GM19328 (cell line): ENCODE measurements around the gene ERI3.

Source experiments
- ATAC-seq: cut with Tn5 transposase; IDR thresholded peaks from one replicate; pipeline ENCODE4 v1.9.1; 2021; ENCODE audit warnings: mild to moderate bottlenecking, moderate library complexity; ENCODE audit not compliant: unreplicated experiment

ERI3 gene

DNA sequence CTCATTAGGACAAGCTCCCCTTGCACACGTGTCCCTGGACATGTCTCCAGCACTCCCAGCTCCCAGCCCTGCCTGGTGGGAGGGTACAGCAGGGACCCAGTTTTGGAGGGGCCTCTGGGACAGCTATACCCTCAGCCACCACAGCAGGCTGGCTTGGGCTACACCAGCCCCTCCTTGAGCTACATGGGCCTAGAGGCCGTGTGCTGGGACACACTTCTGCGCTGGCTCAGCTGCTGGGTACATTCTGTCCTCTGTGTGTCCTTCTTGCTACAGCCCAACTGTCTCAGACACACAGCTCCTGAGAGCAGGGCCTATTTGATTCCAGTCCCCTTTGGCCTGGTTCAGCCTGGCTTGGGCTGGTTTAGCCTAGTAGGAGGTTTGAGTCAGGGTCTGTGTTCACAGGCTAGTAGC, 115.1 kb downstream of the ERI3 start:
- ATAC-seq = no peak

DNA sequence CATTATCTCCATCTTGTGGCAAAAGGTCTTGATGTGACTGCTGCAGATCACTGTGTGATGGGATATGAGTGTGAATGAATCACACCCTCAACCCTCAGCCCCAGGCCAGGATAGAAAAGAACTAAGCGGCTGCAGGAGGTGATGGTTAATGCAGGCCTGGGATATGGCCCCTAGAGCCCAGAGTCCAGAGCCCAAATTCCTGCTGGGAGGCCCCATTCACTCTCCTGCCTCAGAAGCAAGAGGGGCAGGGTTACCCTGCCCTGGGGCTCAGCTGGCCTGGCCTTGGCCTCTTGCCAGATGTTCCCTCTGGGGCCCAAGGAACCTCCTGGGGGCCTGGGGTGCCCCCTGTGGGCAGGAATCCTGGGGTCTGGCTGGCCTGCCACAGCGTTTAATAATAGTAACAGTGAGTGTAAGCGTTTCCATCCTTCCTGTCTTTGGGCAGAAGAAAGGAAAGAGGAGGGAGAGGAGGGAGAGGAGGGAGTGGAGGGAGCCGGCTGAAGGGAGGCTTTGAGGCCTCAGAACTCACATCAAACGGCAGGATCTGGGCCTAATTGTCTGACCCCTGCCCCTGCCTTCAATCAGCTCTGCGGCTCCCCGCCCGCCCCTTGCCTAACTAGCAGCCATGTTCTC, 115.6 kb downstream of the ERI3 start:
- ATAC-seq = no peak

- no peak for ATAC-seq
These were observed 116.4 kb downstream of the ERI3 start for GRCh38 chr1:44238660-44239059.

- peak; percentile 57 for ATAC-seq
These were observed 117.2 kb downstream of the ERI3 start for GRCh38 chr1:44237721-44238457.

DNA sequence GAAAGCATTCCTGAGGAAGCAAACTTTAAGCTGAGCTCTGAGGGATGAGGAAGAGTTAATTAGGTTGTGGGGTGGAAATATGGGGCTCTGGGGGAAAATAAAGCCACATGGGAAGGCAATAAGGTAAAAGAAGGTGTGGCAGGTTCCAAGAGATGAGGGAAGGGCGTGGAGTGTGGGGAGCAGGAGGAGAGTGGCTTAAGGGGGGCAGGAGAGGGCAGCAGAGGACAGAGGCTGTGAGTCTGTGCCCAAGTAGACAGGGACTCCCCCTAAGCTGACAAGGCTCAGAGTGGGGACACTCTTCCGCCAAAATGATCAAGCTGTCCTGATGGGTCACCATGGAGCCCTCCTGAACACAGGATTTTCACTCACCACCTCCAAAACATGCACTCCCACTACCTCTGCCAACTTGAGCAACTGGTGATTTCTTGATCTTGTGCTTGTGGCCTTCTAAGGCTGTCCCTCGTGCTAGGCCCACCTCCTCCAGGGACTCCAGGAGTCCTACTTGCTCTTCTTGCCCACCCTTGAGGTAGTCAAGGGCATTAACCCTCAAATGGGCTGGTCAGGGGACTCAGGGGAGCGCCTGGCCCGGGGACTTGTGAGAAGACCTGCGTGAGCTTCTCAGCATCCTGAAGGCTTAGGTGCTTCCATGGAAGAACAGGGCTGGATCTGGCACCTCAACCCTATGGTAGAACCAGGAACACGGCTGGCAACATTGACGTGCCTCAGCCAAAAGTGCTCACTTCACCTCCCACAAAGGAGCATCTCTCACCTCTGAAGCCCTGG, 118.4 kb downstream of the ERI3 start:
- no peak for ATAC-seq

DNA sequence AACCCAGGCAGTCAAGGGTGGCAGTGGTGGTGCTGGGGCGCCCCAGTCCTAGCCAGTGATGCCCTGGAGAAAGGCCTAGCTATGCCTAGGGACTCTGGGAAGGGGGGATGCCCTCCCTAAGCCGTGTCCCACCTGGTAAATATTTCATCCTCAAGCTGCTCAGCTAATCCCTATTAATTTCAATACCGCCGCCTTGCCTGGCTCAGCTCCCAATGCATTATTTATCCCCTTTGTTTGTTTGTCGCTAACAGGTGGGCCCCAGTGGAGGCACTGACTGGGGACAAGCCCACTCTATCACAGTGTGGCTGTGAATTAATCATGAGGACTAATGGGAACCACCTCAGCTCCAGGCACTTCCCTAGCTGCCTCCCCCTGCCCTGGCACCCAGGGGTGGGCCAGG, 119.2 kb downstream of the ERI3 start:
- no peak for ATAC-seq

- no peak for ATAC-seq
These were observed 121.5 kb downstream of the ERI3 start for GRCh38 chr1:44233593-44233992.

DNA sequence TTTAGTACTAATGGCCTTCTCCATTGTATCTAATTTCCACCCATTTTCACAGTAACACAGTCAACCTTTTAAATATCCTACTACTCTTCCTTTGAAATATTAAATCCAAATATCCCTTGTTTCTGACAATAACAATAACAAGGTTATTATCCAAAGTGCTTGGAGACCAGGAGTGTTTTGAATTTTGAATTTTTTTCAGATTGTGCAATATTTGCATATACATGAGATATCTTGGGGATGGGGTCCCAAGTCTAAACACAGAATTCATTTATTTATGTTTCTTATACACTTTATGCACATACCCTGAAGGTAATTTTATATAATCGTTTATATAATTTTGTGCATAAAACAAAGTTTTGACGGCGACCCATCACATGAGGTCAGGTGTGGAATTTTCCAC, 124.3 kb downstream of the ERI3 start:
- no peak for ATAC-seq

- no peak for ATAC-seq
These were observed 125.5 kb downstream of the ERI3 start for GRCh38 chr1:44229435-44230167.

GRCh38 chr1:44228218-44228617, 126.8 kb downstream of the ERI3 start:
- no peak for ATAC-seq

DNA sequence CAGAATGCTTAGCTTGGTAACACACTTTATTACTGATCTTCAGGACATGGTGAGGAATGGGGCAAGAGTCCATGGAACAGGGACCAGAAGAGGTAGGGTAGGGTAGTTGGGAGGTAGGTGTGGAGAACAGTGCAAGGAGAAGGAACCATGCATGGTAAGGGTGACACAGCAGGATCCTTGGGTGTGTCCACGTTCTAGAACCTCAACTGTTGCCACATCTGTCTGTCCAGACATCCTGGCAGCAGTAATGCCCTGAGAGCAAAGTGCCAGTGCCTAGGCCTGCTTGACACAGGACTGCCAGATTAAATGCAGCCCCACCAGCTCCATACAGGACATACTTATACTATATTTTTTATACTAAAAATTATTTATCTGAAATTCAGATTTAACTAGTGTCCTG, 127.8 kb downstream of the ERI3 start:
- no peak for ATAC-seq

GRCh38 chr1:44225761-44226160, 129.3 kb downstream of the ERI3 start:
- no peak for ATAC-seq

- ATAC-seq = no peak
These were observed 131.9 kb downstream of the ERI3 start for GRCh38 chr1:44223187-44223610.

GRCh38 chr1:44222397-44223186, 132.5 kb downstream of the ERI3 start:
- no peak for ATAC-seq

GRCh38 chr1:44221769-44222168, 133.3 kb downstream of the ERI3 start:
- ATAC-seq = no peak

DNA sequence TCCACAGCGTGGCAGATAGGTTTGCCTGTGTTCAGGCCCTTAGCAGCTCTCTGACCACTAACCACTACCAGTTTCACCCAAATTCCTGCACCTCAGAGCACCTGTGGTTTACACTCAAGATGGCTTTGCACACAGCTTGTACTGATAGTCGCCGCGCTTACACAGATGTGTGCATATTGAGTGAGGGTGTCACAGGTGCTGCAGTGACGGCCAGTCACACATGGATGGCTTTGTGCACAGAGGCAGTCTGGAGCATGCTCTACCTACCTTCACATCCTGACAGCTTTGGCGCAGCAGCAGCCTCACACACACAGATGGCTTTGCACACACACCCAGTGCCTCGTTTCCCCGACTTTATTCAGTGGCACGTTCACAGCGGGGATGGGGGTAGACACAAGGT, 134.3 kb downstream of the ERI3 start:
- no peak for ATAC-seq

DNA sequence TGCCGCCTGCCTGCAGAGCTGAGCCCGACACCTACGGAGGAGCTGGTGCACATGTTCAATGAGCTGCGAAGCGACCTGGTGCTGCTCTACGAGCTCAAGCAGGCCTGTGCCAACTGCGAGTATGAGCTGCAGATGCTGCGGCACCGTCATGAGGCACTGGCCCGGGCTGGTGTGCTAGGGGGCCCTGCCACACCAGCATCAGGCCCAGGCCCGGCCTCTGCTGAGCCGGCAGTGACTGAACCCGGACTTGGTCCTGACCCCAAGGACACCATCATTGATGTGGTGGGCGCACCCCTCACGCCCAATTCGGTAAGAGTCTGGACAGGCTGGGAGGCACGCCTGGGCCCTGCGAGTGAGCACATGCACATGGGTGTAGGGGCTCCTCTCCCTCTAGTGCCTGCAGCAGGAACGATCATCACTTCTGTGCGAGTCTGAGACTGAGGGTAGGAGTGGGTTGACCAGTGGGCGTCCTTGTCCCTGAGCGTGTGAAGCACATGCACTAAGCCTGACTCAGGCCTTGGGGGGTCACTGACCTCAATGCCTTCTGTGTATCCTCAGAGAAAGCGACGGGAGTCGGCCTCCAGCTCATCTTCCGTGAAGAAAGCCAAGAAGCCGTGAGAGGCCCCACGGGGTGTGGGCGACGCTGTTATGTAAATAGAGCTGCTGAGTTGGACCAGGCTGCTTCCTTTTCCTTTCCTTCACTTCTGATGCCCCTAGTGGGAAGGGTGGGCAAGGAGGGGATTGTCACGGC, 134.9 kb downstream of the ERI3 start:
- no peak for ATAC-seq

GRCh38 chr1:44219301-44219626, 135.8 kb downstream of the ERI3 start:
- no peak for ATAC-seq

- ATAC-seq = no peak
These were observed 136.4 kb downstream of the ERI3 start for GRCh38 chr1:44218503-44219300.
